Body of pancreas (tissue), 2 donors: Measurements from ENCODE around the gene SEC22B. TPM values are rescaled to one million over a fixed set of nuclear protein-coding genes. Genes with fewer than 3 reads are reported as not detected.

Experiments
- small RNA-seq: library from RNA; depleted of rRNA; stranded (forward); fragments of <200 nt; gene quantifications from one replicate; pipeline ENCODE3, GENCODE V24; 2016
- total RNA-seq, 2 donors: library from RNA; depleted of rRNA; stranded (reverse); fragments of >200 nt; gene quantifications; one replicate each; pipeline ENCODE4 v1.1.0, GENCODE V29; 2016

The SEC22B gene
- total RNA-seq, 2 donors from 2014 or later = 20.8 to 32.2 TPM

Small RNAs within 50 kb of the gene (small RNA-seq; reads per million reads assigned to genes)
- not detected for gene RNU6-465P

Other genes with a start within 250 kb of the SEC22B start
- 10 to 100 TPM; 39.6 to 65.9 TPM for gene NOTCH2, start 106.9 kb downstream of the SEC22B start, total RNA-seq
- 10 to 100 TPM; 16.6 to 23.1 TPM for gene NBPF8, start 238.5 kb upstream of the SEC22B start, total RNA-seq